OCI-LY7 (cell line): ENCODE data around the gene FBXO4. TPM values are rescaled to one million over a fixed set of nuclear protein-coding genes. Genes with fewer than 3 reads are reported as not detected.
A peak's percentile ranks its signal among the peaks of the same experiment; 100 is the strongest.

Experiments used
- BruUV-seq: library from RNA; stranded (reverse); fragments of 400-500 nt; replicated peaks from 2 replicates; lab custom pipeline; 2021; lab: Mats Ljungman, UMichigan
- CTCF ChIA-PET: fragments of 300-600 bp; sonication (Branson Sonifier 250); formaldehyde crosslinking; loops from one replicate; lab custom pipeline; 2022; ENCODE audit warnings: antibody characterized with exemption; ENCODE audit not compliant: unreplicated experiment; lab: Charles Lee
- POLR2A ChIA-PET: fragments of 300-600 bp; sonication (Branson Sonifier 250); formaldehyde crosslinking; loops from one replicate; lab custom pipeline; 2022; ENCODE audit warnings: antibody characterized with exemption; lab: Charles Lee
- DNase-seq: peaks from one replicate; pipeline ENCODE4 v3.0.0-alpha.2; 2015; ENCODE audit warnings: low spot score
- H2AFZ ChIP-seq: fragments of 200-600 bp; sonication (generic), shearing (Covaris generic); 2 replicates; pipeline ENCODE4 v1.6.1; 2014; ENCODE audit warnings: mild to moderate bottlenecking, antibody characterized with exemption, low read length, moderate library complexity
- H3K27ac ChIP-seq: fragments of 200-600 bp; sonication (generic); 2 replicates; pipeline ENCODE4 v1.5.1; 2014; ENCODE audit warnings: mixed run types, low read depth, mild to moderate bottlenecking, moderate library complexity, low read length, inconsistent platforms; ENCODE audit not compliant: poor library complexity, severe bottlenecking
- H3K36me3 ChIP-seq: fragments of 200-600 bp; sonication (generic); 2 replicates; pipeline ENCODE4 v1.6.1; 2014; ENCODE audit warnings: mild to moderate bottlenecking, antibody characterized with exemption, low read length, moderate library complexity, mixed read lengths; ENCODE audit not compliant: insufficient read depth
- H3K4me1 ChIP-seq: fragments of 200-600 bp; sonication (generic); 2 replicates; pipeline ENCODE4 v1.5.1; 2014; ENCODE audit warnings: mild to moderate bottlenecking, low read length; ENCODE audit not compliant: insufficient read depth, poor library complexity, severe bottlenecking
- H3K4me2 ChIP-seq: fragments of 200-600 bp; sonication (generic); 2 replicates; pipeline ENCODE4 v1.6.1; 2014; ENCODE audit warnings: mild to moderate bottlenecking, low read length
- H3K4me3 ChIP-seq: fragments of 200-600 bp; sonication (generic); 2 replicates; pipeline ENCODE4 v1.5.1; 2014; ENCODE audit warnings: mild to moderate bottlenecking, low read depth, low read length; ENCODE audit not compliant: poor library complexity, severe bottlenecking
- H3K79me2 ChIP-seq: fragments of 200-600 bp; sonication (generic); 2 replicates; pipeline ENCODE4 v1.6.1; 2016; ENCODE audit warnings: low read depth, mild to moderate bottlenecking, low read length, moderate library complexity, mixed read lengths; ENCODE audit not compliant: insufficient read depth
- H3K9me2 ChIP-seq: fragments of 200-600 bp; sonication (generic); 2 replicates; pipeline ENCODE4 v1.6.1; 2016; ENCODE audit warnings: mild to moderate bottlenecking, low read length, mixed read lengths; ENCODE audit not compliant: insufficient read depth
- H3K9me3 ChIP-seq: fragments of 200-600 bp; sonication (generic); 2 replicates; pipeline ENCODE4 v1.6.1; 2014; ENCODE audit warnings: mild to moderate bottlenecking, mixed run types, low read length, mixed read lengths
- H4K20me1 ChIP-seq: fragments of 200-600 bp; sonication (generic); 2 replicates; pipeline ENCODE4 v1.6.1; 2014; ENCODE audit warnings: mild to moderate bottlenecking, antibody characterized with exemption, low read length, moderate library complexity, mixed read lengths; ENCODE audit not compliant: insufficient read depth
- EZH2phosphoT487 ChIP-seq: fragments of 200-600 bp; sonication (generic); IDR thresholded peaks from 2 replicates; pipeline ENCODE4 v1.6.1; 2018; ENCODE audit warnings: low read depth, borderline replicate concordance, mild to moderate bottlenecking, mixed run types, antibody characterized with exemption, low read length, moderate library complexity, mixed read lengths
- intact Hi-C: fragments of 100-400 bp; cut with micrococcal nuclease; formaldehyde crosslinking; loops from one replicate; pipeline ENCODE4 v1.10.0; 2022; ENCODE audit not compliant: unreplicated experiment
- total RNA-seq, 2 experiments: library from RNA; depleted of rRNA in 1 of 2; stranded (reverse); fragments of >200 nt in 1 of 2; shearing (Covaris generic) in 1 of 2; gene quantifications; 2 replicates each; pipeline ENCODE4 v1.2.3, GENCODE V29; 2014 to 2022
- TF ChIP-seq, protein P1 (sequence below): fragments of 200-600 bp; sonication (generic); conservative IDR thresholded peaks from 2 replicates; pipeline ENCODE4 v1.5.1; 2014; ENCODE audit warnings: mild to moderate bottlenecking, antibody characterized with exemption, low read length, moderate library complexity, mixed read lengths

FBXO4 gene
- total RNA-seq, 2 experiments from 2014 or later: 0.40 TPM; not detected in 1

- DNase-seq: no peak
- no peak overlapping the region for H3K4me2 ChIP-seq
- no peaks in the 10 kb centered on the region for H3K36me3 ChIP-seq
- no TSS peak for BruUV-seq
- no peak for TF ChIP-seq EZH2phosphoT487
- TF ChIP-seq, protein P1, sequence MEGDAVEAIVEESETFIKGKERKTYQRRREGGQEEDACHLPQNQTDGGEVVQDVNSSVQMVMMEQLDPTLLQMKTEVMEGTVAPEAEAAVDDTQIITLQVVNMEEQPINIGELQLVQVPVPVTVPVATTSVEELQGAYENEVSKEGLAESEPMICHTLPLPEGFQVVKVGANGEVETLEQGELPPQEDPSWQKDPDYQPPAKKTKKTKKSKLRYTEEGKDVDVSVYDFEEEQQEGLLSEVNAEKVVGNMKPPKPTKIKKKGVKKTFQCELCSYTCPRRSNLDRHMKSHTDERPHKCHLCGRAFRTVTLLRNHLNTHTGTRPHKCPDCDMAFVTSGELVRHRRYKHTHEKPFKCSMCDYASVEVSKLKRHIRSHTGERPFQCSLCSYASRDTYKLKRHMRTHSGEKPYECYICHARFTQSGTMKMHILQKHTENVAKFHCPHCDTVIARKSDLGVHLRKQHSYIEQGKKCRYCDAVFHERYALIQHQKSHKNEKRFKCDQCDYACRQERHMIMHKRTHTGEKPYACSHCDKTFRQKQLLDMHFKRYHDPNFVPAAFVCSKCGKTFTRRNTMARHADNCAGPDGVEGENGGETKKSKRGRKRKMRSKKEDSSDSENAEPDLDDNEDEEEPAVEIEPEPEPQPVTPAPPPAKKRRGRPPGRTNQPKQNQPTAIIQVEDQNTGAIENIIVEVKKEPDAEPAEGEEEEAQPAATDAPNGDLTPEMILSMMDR: no peak
- no peaks in the 10 kb centered on the region for H3K79me2 ChIP-seq
- CTCF ChIA-PET: no interaction called here
- intact Hi-C loops: loop anchor here (10.0 kb wide), 1 partner anchor 208 kb away; no protein-coding TSS in a partner anchor
- H3K9me2 ChIP-seq: no peaks in the 10 kb centered on the region
- H3K27ac ChIP-seq: no peak overlapping the region
- no peaks in the 10 kb centered on the region for H3K4me1 ChIP-seq
- POLR2A ChIA-PET: no interaction called here
- H2AFZ ChIP-seq: no peak overlapping the region
- no peaks in the 10 kb centered on the region for H3K9me3 ChIP-seq
- no peaks in the 10 kb centered on the region for H4K20me1 ChIP-seq
- no peak overlapping the region for H3K4me3 ChIP-seq
Observed at GRCh38 chr5:41966401-41967105, 41.5 kb downstream of the FBXO4 start.

GRCh38 chr5:41967401-41967800 is 42.3 kb downstream of the FBXO4 start:
- Histone ChIP-seq H3K4me3 (no peak overlapping the region), H2AFZ (no peak overlapping the region), H4K20me1 (no peaks in the 10 kb centered on the region), H3K27ac (no peak overlapping the region), H3K4me1 (no peaks in the 10 kb centered on the region), H3K9me2 (no peaks in the 10 kb centered on the region), H3K4me2 (no peak overlapping the region), H3K9me3 (no peaks in the 10 kb centered on the region), H3K36me3 (no peaks in the 10 kb centered on the region), H3K79me2 (no peaks in the 10 kb centered on the region)
- BruUV-seq: no TSS peak
- DNase-seq: no peak
- ChIA-PET CTCF (no interaction called here), POLR2A (no interaction called here)
- no peak for TF ChIP-seq EZH2phosphoT487
- TF ChIP-seq, protein P1: no peak
- intact Hi-C loops: loop anchor here (10.0 kb wide), 1 partner anchor 207 kb away; no protein-coding TSS in a partner anchor

GRCh38 chr5:41968153-41968723 is 43.2 kb downstream of the FBXO4 start:
- intact Hi-C loops: loop anchor here (10.0 kb wide), 1 partner anchor 207 kb away; no protein-coding TSS in a partner anchor
- POLR2A ChIA-PET: interaction anchor here (0.6 kb wide), 1 partner anchor 43 kb away, joined by 3 read pairs; no protein-coding TSS in a partner anchor
- BruUV-seq: no TSS peak
- Histone ChIP-seq H4K20me1 (no peaks in the 10 kb centered on the region), H3K79me2 (no peaks in the 10 kb centered on the region), H2AFZ (no peak overlapping the region), H3K36me3 (no peaks in the 10 kb centered on the region), H3K9me3 (no peaks in the 10 kb centered on the region), H3K4me1 (no peaks in the 10 kb centered on the region), H3K4me2 (no peak overlapping the region), H3K4me3 (no peak overlapping the region), H3K9me2 (no peaks in the 10 kb centered on the region), H3K27ac (no peak overlapping the region)
- no peak for DNase-seq
- no peak for TF ChIP-seq EZH2phosphoT487
- TF ChIP-seq, protein P1: peak; percentile 46; the same call in 1 of the 2 replicates
- CTCF ChIA-PET: no interaction called here
